Gastrocnemius medialis (tissue), 4 donors: ENCODE results near the gene CCT3. TPM values are rescaled to one million over a fixed set of nuclear protein-coding genes. Genes with fewer than 3 reads are reported as not detected.
A peak's percentile ranks its signal among the peaks of the same experiment; 100 is the strongest.

Experiments used
- ATAC-seq, 2 donors: fragments of 150-250 bp; one replicate each; pipeline ENCODE4 v1.9.1; 2016
- DNase-seq, 2 donors: peaks; one replicate each; pipeline ENCODE4 v3.0.0-alpha.2; 2019
- H3K27ac ChIP-seq, 4 donors: fragments of 200-600 bp; sonication (generic); 1 replicate in 1 of 4; 2 replicates in 3 of 4; pipeline ENCODE4 v1.5.1; 2016 to 2018; ENCODE audit warnings: mild to moderate bottlenecking in 2 of 4, moderate library complexity in 1 of 4
- H3K27me3 ChIP-seq, 3 donors: fragments of 200-600 bp; sonication (generic) in 2 of 3; 1 replicate in 1 of 3; 2 replicates in 2 of 3; pipeline versions ENCODE4 v1.5.1 to v1.6.0; 2016 to 2019; ENCODE audit warnings: mild to moderate bottlenecking in 1 of 3, moderate library complexity in 1 of 3
- H3K36me3 ChIP-seq, 2 donors: fragments of 200-600 bp; sonication (generic) in 1 of 2; one replicate each; pipeline ENCODE4 v1.5.1; 2017 to 2018
- H3K4me1 ChIP-seq, 2 donors: fragments of 200-600 bp; sonication (generic) in 1 of 2; one replicate each; pipeline ENCODE4 v1.5.1; 2016 to 2017; ENCODE audit warnings: mild to moderate bottlenecking in 2 of 2
- H3K4me3 ChIP-seq, 4 donors: fragments of 200-600 bp; sonication (generic) in 3 of 4; 1 replicate in 1 of 4; 2 replicates in 3 of 4; pipeline ENCODE4 v1.5.1; 2016 to 2019; ENCODE audit warnings: mild to moderate bottlenecking in 2 of 4
- H3K9me3 ChIP-seq, 3 donors: fragments of 200-600 bp; sonication (generic) in 2 of 3; 1 replicate in 1 of 3; 2 replicates in 2 of 3; pipeline ENCODE4 v1.5.1; 2016 to 2019
- CTCF ChIP-seq, 5 experiments: fragments of 450-650 bp in 3 of 5; fragments of 200-600 bp in 2 of 5; sonication (generic) in 2 of 5; IDR thresholded peaks in 4 of 5; conservative IDR thresholded peaks in 1 of 5; 1 replicate in 4 of 5; 2 replicates in 1 of 5; pipeline ENCODE4 v1.5.1; 2016 to 2019; ENCODE audit warnings: antibody characterized with exemption in 5 of 5, mild to moderate bottlenecking in 3 of 5, moderate library complexity in 3 of 5
- POLR2A ChIP-seq, 2 donors: fragments of 450-650 bp; IDR thresholded peaks; one replicate each; pipeline ENCODE4 v1.6.1; 2017; ENCODE audit warnings: antibody characterized with exemption in 2 of 2, mild to moderate bottlenecking in 2 of 2, moderate library complexity in 2 of 2
- in situ Hi-C, 4 donors: fragments of 200-750 bp; cut with MboI; loops; one replicate each; pipeline versions ENCODE4 v1.15.0 to v1.8.0; 2017; ENCODE audit warnings: low sequenced_read_pairs in 4 of 4
- intact Hi-C: fragments of 100-400 bp; cut with DNase I; formaldehyde crosslinking; loops from one replicate; pipeline ENCODE4 v1.15.1; 2023; ENCODE audit warnings: low total_unique reads
- total RNA-seq, 4 donors: library from RNA; depleted of rRNA; stranded (reverse); fragments of >200 nt; gene quantifications; one replicate each; pipeline versions ENCODE4 v1.1.0 to v1.2.3, GENCODE V29; 2016

The CCT3 gene
- total RNA-seq, 4 donors from 2014 or later: 147 to 189 (median 180) TPM

DNA sequence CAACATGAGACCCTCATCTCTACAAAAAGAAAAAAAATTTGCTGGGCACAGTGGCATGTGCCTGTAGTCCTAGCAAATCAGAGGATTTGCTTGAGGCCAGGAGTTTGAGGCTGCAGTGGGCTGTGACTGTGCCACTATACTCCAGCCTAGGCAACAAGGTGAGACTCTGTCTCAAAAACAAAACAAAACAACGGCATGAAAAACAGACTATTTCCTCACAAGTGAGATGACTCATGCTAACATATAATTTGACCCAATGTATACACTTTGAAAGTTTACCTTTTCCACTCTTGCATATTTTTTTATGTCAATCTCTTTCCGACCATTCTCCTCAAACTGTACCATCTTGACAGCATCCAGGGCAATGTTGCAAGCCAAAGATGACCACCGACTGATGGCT is 17.5 kb downstream of the CCT3 start:
- Histone ChIP-seq H3K27ac (no peak overlapping the region), H3K9me3 (no peaks in the 10 kb centered on the region), H3K27me3 (no peaks in the 10 kb centered on the region), H3K4me1 (no peaks in the 10 kb centered on the region), H3K4me3 (no peak overlapping the region), H3K36me3 (peaks cover 3 to 100% of the 10 kb centered on the region in 2 donors)
- TF ChIP-seq CTCF (IDR thresholded peaks at IDR 0.05 in 4 of 5, conservative IDR thresholded peaks at IDR 0.05 in 1 of 5) (no peak), POLR2A (IDR thresholded peaks at IDR 0.05) (no peak)
- no peak for ATAC-seq
- no peak for DNase-seq
- in situ Hi-C loops (no loop called here), intact Hi-C loops (no loop called here)

GRCh38 chr1:156319664-156320063 is 18.4 kb downstream of the CCT3 start:
- no peaks in the 10 kb centered on the region for H3K9me3 ChIP-seq
- in situ Hi-C loops: no loop called here

DNA sequence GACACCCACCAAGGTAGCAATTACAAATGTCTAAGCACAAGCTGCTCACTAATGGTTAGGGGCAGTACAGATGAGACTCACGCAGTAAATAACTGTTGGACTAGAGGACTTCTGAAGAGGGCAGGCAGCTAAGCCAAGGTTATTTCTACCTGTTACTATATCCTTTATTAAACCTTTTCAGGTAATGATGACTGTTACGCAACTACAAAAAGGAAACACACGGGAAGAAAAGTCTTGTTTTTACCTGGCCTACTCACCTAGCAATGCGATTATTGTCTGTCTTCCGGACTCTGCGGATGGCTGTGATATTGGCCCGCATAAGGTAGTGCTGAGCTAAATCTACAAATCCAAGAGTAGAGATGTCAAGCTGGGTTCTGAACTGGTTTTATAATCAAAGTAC is 21.2 kb downstream of the CCT3 start:
- H3K4me1 ChIP-seq: no peaks in the 10 kb centered on the region
- no peak overlapping the region for H3K4me3 ChIP-seq
- intact Hi-C loops (no loop called here), in situ Hi-C loops (no loop called here)
- no peak overlapping the region for H3K27ac ChIP-seq
- TF ChIP-seq CTCF (IDR thresholded peaks at IDR 0.05 in 4 of 5, conservative IDR thresholded peaks at IDR 0.05 in 1 of 5) (no peak), POLR2A (IDR thresholded peaks at IDR 0.05) (no peak)
- no peak for ATAC-seq
- peaks cover 3 to 100% of the 10 kb centered on the region in 2 donors for H3K36me3 ChIP-seq
- DNase-seq: no peak
- H3K27me3 ChIP-seq: no peaks in the 10 kb centered on the region
- no peaks in the 10 kb centered on the region for H3K9me3 ChIP-seq

More at GRCh38 chr1:156319664-156320063, 18.4 kb downstream of the CCT3 start:
- intact Hi-C loops: no loop called here
- peaks cover 3 to 100% of the 10 kb centered on the region in 2 donors for H3K36me3 ChIP-seq
- DNase-seq: no peak
- no peaks in the 10 kb centered on the region for H3K4me1 ChIP-seq
- H3K4me3 ChIP-seq: no peak overlapping the region
- H3K27me3 ChIP-seq: no peaks in the 10 kb centered on the region
- peak in 4 of 5 experiments; percentile 27 to 39 (median 34) for TF ChIP-seq CTCF (IDR thresholded peaks at IDR 0.05 in 4 of 5, conservative IDR thresholded peaks at IDR 0.05 in 1 of 5)
- no peak for TF ChIP-seq POLR2A (IDR thresholded peaks at IDR 0.05)
- ATAC-seq: no peak
- H3K27ac ChIP-seq: no peak overlapping the region

DNA sequence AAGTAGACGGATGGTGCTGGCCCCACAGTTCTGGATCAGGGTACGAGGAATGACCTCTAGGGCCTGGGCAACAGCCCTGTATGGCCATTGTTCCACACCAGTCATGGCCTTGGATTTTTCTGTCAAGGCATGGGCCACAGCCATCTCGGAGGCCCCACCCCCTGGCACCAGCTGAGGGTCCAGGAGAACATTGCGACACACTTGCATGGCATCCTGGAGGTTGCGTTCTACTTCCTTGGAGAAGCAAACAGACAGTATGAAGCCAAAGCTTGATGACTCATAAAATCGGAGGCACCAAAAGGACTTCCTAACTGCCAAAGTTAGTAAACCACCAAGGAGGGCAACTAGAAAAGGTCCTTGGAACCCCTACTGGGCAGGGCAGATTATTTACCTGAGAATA is 27.1 kb downstream of the CCT3 start:
- Histone ChIP-seq H3K9me3 (no peaks in the 10 kb centered on the region), H3K4me1 (no peaks in the 10 kb centered on the region), H3K27me3 (no peaks in the 10 kb centered on the region), H3K36me3 (peaks cover 3 to 92% of the 10 kb centered on the region in 2 donors), H3K4me3 (no peak overlapping the region), H3K27ac (peak overlapping the region in 3 of 4 donors; percentile 47 to 66 (median 55))
- in situ Hi-C loops: no loop called here
- peak; percentile 75 to 98 for ATAC-seq
- DNase-seq: peak; percentile 25 to 82
- intact Hi-C loops: no loop called here
- TF ChIP-seq CTCF (IDR thresholded peaks at IDR 0.05 in 4 of 5, conservative IDR thresholded peaks at IDR 0.05 in 1 of 5) (no peak), POLR2A (IDR thresholded peaks at IDR 0.05) (no peak)

- in situ Hi-C loops: no loop called here
- intact Hi-C loops: no loop called here
- no peak for TF ChIP-seq CTCF (IDR thresholded peaks at IDR 0.05 in 4 of 5, conservative IDR thresholded peaks at IDR 0.05 in 1 of 5)
- TF ChIP-seq POLR2A (IDR thresholded peaks at IDR 0.05): no peak
These were observed 30.0 kb downstream of the CCT3 start for GRCh38 chr1:156308078-156308477.

More at GRCh38 chr1:156308078-156308477, 30.0 kb downstream of the CCT3 start:
- no peaks in the 10 kb centered on the region for H3K27me3 ChIP-seq
- H3K27ac ChIP-seq: no peak overlapping the region
- DNase-seq: no peak
- H3K9me3 ChIP-seq: no peaks in the 10 kb centered on the region
- no peak for ATAC-seq
- no peak overlapping the region for H3K4me3 ChIP-seq
- peaks cover 3 to 80% of the 10 kb centered on the region in 2 donors for H3K36me3 ChIP-seq
- no peaks in the 10 kb centered on the region for H3K4me1 ChIP-seq
